ENCODE results near the gene MERTK. TPM values are rescaled to one million over a fixed set of nuclear protein-coding genes. Genes with fewer than 3 reads are reported as not detected.

The MERTK gene
- total RNA-seq, result under 1 TPM; 0.13 to 0.14 TPM

DNA sequence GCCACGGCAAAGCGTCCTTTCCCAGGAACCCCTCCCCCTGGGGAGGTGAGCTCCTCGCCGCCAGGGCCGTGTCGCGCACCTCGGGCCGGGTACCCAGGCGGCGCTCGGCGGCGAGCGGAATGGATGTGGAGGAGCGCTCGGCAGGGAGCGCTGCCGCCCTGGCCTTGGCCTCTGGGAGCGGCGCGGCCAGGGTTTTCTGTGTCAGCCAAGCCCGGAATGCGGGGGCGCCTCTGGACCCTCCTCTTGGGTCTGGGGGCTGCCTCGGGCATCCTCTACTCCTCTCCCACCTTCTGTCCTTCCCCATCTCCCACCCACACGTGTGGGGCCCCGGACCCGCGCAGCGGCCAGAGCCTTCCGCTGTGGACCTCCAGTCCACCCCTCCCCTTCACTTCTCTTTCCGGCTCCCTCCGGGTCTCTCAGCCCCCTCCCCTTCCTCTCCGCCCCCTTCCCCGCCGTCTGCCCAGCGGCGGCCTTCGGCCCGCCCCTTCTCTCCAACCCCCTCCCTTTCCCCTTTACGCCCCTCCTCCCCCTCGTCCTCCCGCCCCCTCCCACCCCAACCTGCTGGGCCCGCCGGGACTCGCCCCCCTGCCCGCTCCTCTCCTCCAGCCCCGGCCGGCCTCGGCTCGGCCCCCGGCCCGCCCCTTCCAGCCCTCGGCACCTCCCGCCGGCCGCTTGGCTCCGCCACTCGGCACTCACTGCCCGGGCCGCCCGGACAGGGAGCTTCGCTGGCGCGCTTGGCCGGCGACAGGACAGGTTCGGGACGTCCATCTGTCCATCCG, at the start of gene MERTK:
MERTK (plus strand) TSS at position 684 of the 779 bp plus-strand sequence. CDS start 129 bp downstream, outside the sequence.

DNA sequence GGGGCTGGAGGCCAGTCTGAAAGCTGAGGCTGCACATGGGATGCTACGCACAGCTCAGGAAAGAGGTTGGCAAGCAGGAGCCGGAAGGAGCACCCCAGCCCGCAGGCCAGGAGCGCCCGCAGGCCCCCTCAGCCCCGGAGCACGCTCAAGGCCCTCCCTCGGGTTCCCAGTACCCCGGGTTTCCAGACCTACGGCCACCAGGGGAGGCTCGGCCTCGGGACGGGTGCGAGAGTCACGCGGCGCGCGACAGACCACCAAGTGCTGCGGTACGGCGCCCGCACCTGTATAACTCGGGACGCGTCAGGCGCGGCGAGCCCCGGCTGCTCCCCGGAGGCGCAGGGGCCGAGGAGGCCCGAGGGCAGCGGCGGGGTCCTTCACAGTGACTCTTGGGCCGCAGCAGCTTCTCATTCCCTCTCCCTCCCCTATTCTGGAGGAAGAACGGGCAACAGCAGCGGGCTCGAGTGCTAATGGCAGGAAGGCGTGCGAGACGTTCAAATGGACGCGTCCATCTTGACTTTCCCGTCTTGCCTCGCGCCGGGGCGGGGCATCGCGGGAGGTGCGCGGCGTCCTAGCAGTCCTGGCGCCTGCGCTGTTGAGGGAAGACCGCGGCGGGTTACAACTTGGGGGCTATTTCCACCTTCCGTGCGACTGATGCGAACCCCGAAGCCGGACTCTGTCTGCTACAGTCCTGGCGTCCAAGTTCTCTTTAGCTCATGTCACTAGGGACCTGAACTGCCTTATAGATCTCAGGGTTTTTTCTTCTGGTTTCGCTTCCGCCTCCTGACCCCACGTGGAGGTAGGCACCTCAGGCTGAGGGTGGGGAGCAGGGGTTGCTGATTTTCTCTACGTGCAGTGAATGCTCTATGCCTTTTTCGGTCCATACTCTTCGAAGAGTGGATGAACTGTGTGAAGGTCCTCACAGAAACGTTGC, 14.5 kb upstream of the MERTK start, which contains the start of gene ANAPC1:
ANAPC1 (minus strand) TSS at position 533 of the 931 bp plus-strand sequence. CDS start 3,368 bp downstream, outside the sequence.

DNA sequence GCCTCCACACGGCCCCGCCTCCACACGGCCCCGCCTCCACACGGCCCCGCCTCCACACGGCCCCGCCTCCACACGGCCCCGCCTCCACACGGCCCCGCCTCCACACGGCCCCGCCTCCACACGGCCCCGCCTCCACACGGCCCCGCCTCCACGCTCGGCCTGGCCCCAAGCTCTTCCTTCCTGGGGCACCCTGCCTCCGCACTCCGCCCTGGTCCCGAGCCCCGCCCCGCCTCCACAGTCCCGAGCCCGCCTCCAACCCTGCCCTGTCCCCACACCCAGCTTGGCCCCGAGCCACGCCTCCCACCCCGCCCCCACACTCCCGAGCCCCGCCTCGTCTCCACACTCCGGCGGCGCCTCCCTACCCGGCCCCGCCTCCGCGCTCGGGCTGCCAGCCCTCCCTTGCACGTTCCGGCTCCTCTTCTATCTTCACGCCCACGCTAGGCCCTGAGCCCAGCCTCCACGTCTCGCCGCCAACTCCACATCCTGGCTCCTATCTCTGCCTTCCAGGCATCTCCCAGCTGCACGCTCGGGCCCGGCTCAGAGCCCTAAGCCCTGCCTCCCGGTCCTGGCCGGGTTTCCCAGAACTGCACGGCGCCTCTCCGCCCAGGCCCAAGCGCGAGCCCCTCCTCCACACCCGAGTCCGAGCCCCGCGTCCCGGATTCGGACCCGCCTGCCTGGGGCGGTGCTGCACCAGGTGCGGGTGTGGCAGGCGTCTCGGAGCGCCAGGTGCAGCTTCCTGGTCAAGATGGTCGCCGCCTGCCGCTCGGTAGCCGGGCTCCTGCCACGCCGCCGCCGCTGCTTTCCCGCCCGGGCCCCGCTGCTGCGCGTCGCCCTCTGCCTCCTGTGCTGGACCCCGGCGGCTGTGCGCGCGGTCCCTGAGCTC, 156.7 kb downstream of the MERTK start, which contains the start of gene TMEM87B:
TMEM87B (plus strand) TSS at position 423 of the 883 bp plus-strand sequence; CDS start at position 746, 323 bp downstream.

Other genes with a start within 250 kb of the MERTK start
- 10 to 100 TPM; 52.9 to 54.6 TPM for gene ANAPC1, start 14.4 kb upstream of the MERTK start, total RNA-seq
- 10 to 100 TPM; 19.7 to 22.1 TPM for gene TMEM87B, start 156.7 kb downstream of the MERTK start, total RNA-seq
- 10 to 100 TPM; 17.3 to 17.8 TPM for gene FBLN7, start 239.8 kb downstream of the MERTK start, total RNA-seq

Data from activated naive CD4-positive, alpha-beta T cell treated with anti-CD3 and anti-CD28 coated beads, Interleukin-2, amount 10 ng/mL, durations not matched to agents 5 hours and 36 hours (primary cell).